ENCODE results near the gene CDH9.

CDH9 gene

GRCh38 chr5:27038476-27038875, at the start of gene CDH9:
TSS of gene CDH9 (minus strand) at chr5:27038586. CDS start at chr5:26988333, 50,253 bp downstream.
- no peak for DNase-seq (ENCODE audit: low read depth in 2 of 3, low spot score in 1 of 3)

- no peak for DNase-seq (ENCODE audit: low read depth in 2 of 3, low spot score in 1 of 3)
Observed at GRCh38 chr5:27087747-27088146, 49.4 kb upstream of the CDH9 start.

- no peak for DNase-seq (ENCODE audit: low read depth in 2 of 3, low spot score in 1 of 3)
Observed at GRCh38 chr5:27083449-27084415, 45.3 kb upstream of the CDH9 start.

- no peak for DNase-seq (ENCODE audit: low read depth in 2 of 3, low spot score in 1 of 3)
Observed at GRCh38 chr5:27080147-27080546, 41.8 kb upstream of the CDH9 start.

GRCh38 chr5:27062451-27062850, 24.1 kb upstream of the CDH9 start:
- DNase-seq (ENCODE audit: low read depth in 2 of 3, low spot score in 1 of 3): no peak

- DNase-seq (ENCODE audit: low read depth in 2 of 3, low spot score in 1 of 3): no peak
Observed at GRCh38 chr5:27048510-27048909, 10.1 kb upstream of the CDH9 start.

GRCh38 chr5:27041372-27041771, 3.0 kb upstream of the CDH9 start:
- no peak for DNase-seq (ENCODE audit: low read depth in 2 of 3, low spot score in 1 of 3)

GRCh38 chr5:27034565-27034964, 3.8 kb downstream of the CDH9 start:
- no peak for DNase-seq (ENCODE audit: low read depth in 2 of 3, low spot score in 1 of 3)

GRCh38 chr5:27026801-27027200, 11.6 kb downstream of the CDH9 start:
- no peak for DNase-seq (ENCODE audit: low read depth in 2 of 3, low spot score in 1 of 3)

- DNase-seq (ENCODE audit: low read depth in 2 of 3, low spot score in 1 of 3): no peak
Observed at GRCh38 chr5:27026063-27026462, 12.3 kb downstream of the CDH9 start.

- no peak for DNase-seq (ENCODE audit: low read depth in 2 of 3, low spot score in 1 of 3)
Observed at GRCh38 chr5:27021471-27021870, 16.9 kb downstream of the CDH9 start.

GRCh38 chr5:27020973-27021372, 17.4 kb downstream of the CDH9 start:
- no peak for DNase-seq (ENCODE audit: low read depth in 2 of 3, low spot score in 1 of 3)

GRCh38 chr5:27015758-27016157, 22.6 kb downstream of the CDH9 start:
- DNase-seq (ENCODE audit: low read depth in 2 of 3, low spot score in 1 of 3): no peak

- DNase-seq (ENCODE audit: low read depth in 2 of 3, low spot score in 1 of 3): no peak
Observed at GRCh38 chr5:27011274-27011673, 27.1 kb downstream of the CDH9 start.

- no peak for DNase-seq (ENCODE audit: low read depth in 2 of 3, low spot score in 1 of 3)
Observed at GRCh38 chr5:27010646-27011045, 27.7 kb downstream of the CDH9 start.

GRCh38 chr5:27009540-27009915, 28.9 kb downstream of the CDH9 start:
- DNase-seq (ENCODE audit: low read depth in 2 of 3, low spot score in 1 of 3): no peak

- no peak for DNase-seq (ENCODE audit: low read depth in 2 of 3, low spot score in 1 of 3)
Observed at GRCh38 chr5:27008604-27009539, 29.5 kb downstream of the CDH9 start.

- DNase-seq (ENCODE audit: low read depth in 2 of 3, low spot score in 1 of 3): no peak
Observed at GRCh38 chr5:27007121-27007520, 31.3 kb downstream of the CDH9 start.

- no peak for DNase-seq (ENCODE audit: low read depth in 2 of 3, low spot score in 1 of 3)
Observed at GRCh38 chr5:26986985-26987384, 51.4 kb downstream of the CDH9 start.

- DNase-seq (ENCODE audit: low read depth in 2 of 3, low spot score in 1 of 3): no peak
Observed at GRCh38 chr5:26981750-26982149, 56.6 kb downstream of the CDH9 start.

GRCh38 chr5:26959290-26959689, 79.1 kb downstream of the CDH9 start:
- DNase-seq (ENCODE audit: low read depth in 2 of 3, low spot score in 1 of 3): no peak

GRCh38 chr5:26955161-26955560, 83.2 kb downstream of the CDH9 start:
- no peak for DNase-seq (ENCODE audit: low read depth in 2 of 3, low spot score in 1 of 3)
